Activated CD8-positive, alpha-beta T cell treated with anti-CD3 and anti-CD28 coated beads, Interleukin-2, amount 10 ng/mL, durations not matched to agents 7 days and 5 days (primary cell): ENCODE measurements around the gene LRRC8E. TPM values are rescaled to one million over a fixed set of nuclear protein-coding genes. Genes with fewer than 3 reads are reported as not detected.
A peak's percentile ranks its signal among the peaks of the same experiment; 100 is the strongest.
"Not testable (repeated sequence)": the region's sequence is repeated elsewhere in the genome, so short reads cannot be mapped to it uniquely, and the experiment has no call there.

ENCODE experiments used
- ATAC-seq: fragments of 150-1000 bp; cut with Tn5 transposase; one replicate; pipeline ENCODE4 v1.10.0; 2021; ENCODE audit warnings: moderate library complexity
- CTCF ChIA-PET: fragments of 350-600 bp; sonication (Branson Sonifier 250); formaldehyde crosslinking; loops from one replicate; lab custom pipeline; 2021; ENCODE audit warnings: antibody characterized with exemption; lab: Charles Lee
- POLR2A ChIA-PET: fragments of 350-600 bp; sonication (Branson Sonifier 250); formaldehyde crosslinking; loops from one replicate; lab custom pipeline; 2021; ENCODE audit warnings: antibody characterized with exemption; lab: Charles Lee
- DNase-seq: peaks from one replicate; pipeline ENCODE4 v3.0.0-alpha.2; 2020
- H3K27ac Mint-ChIP-seq: one replicate; pipeline ENCODE4 v1.8.0; 2021; ENCODE audit warnings: mild to moderate bottlenecking, mixed read lengths
- H3K27me3 Mint-ChIP-seq: one replicate; pipeline ENCODE4 v1.8.0; 2021; ENCODE audit warnings: low read depth, mixed read lengths
- H3K36me3 Mint-ChIP-seq: one replicate; pipeline ENCODE4 v1.8.0; 2021; ENCODE audit warnings: low read depth, mixed read lengths
- H3K4me1 Mint-ChIP-seq: one replicate; pipeline ENCODE4 v1.8.0; 2021; ENCODE audit warnings: low read depth, mixed read lengths
- H3K4me3 Mint-ChIP-seq: one replicate; pipeline ENCODE4 v1.8.0; 2021; ENCODE audit warnings: mild to moderate bottlenecking, mixed read lengths
- H3K9me3 Mint-ChIP-seq: one replicate; pipeline ENCODE4 v1.8.0; 2022; ENCODE audit warnings: mixed read lengths; ENCODE audit not compliant: insufficient read depth
- total RNA-seq, 2 experiments: library from RNA; stranded (reverse); gene quantifications; one replicate each; pipeline ENCODE4 v1.2.3, GENCODE V29; 2021

The LRRC8E gene
- total RNA-seq, 2 experiments from 2014 or later, result not detected

- Mint-ChIP-seq H3K27ac (no peak overlapping the region), H3K9me3 (no peaks in the 10 kb centered on the region), H3K4me1 (peaks cover 2% of the 10 kb centered on the region), H3K36me3 (no peaks in the 10 kb centered on the region), H3K27me3 (peaks cover 13% of the 10 kb centered on the region), H3K4me3 (no peak overlapping the region)
- DNase-seq (no peak), ATAC-seq (no peak)
- POLR2A ChIA-PET, result interaction anchor here (0.7 kb wide), 1 partner anchor 87 kb away, joined by 3 read pairs; no protein-coding TSS in a partner anchor
- CTCF ChIA-PET, result interaction anchor here (2.9 kb wide), 1 partner anchor 12 kb away, joined by 19 read pairs; no protein-coding TSS in a partner anchor
These were observed 31.3 kb upstream of the LRRC8E start for GRCh38 chr19:7856679-7857663.

GRCh38 chr19:7857727-7858108 lies 30.6 kb upstream of the LRRC8E start:
- no peak overlapping the region for H3K27ac Mint-ChIP-seq
- ChIA-PET POLR2A (interaction anchor here (0.7 kb wide), 1 partner anchor 86 kb away, joined by 3 read pairs; no protein-coding TSS in a partner anchor), CTCF (interaction anchor here (1.0 to 2.9 kb wide), 3 partner anchors 11 to 177 kb away, joined by 3 to 19 read pairs (median 5); partner anchors contain the start of genes MAP2K7 and TRAPPC5)
- no peak for DNase-seq
- H3K9me3 Mint-ChIP-seq, result no peaks in the 10 kb centered on the region
- no peak overlapping the region for H3K4me3 Mint-ChIP-seq
- no peaks in the 10 kb centered on the region for H3K36me3 Mint-ChIP-seq
- peaks cover 13% of the 10 kb centered on the region for H3K27me3 Mint-ChIP-seq
- H3K4me1 Mint-ChIP-seq, result peaks cover 3% of the 10 kb centered on the region
- no peak for ATAC-seq

- H3K27me3 Mint-ChIP-seq, result peaks cover 13% of the 10 kb centered on the region
- ChIA-PET CTCF (interaction anchor here (1.0 to 2.9 kb wide), 3 partner anchors 11 to 177 kb away, joined by 3 to 19 read pairs (median 5); partner anchors contain the start of genes MAP2K7 and TRAPPC5), POLR2A (interaction anchor here (0.7 kb wide), 1 partner anchor 86 kb away, joined by 3 read pairs; no protein-coding TSS in a partner anchor)
- no peaks in the 10 kb centered on the region for H3K36me3 Mint-ChIP-seq
- DNase-seq (no peak), ATAC-seq (no peak)
- H3K4me3 Mint-ChIP-seq, result no peak overlapping the region
- H3K27ac Mint-ChIP-seq, result no peak overlapping the region
- peaks cover 2% of the 10 kb centered on the region for H3K4me1 Mint-ChIP-seq
- H3K9me3 Mint-ChIP-seq, result no peaks in the 10 kb centered on the region
These were observed 30.1 kb upstream of the LRRC8E start for GRCh38 chr19:7858109-7858770.

- ATAC-seq, H3K4me3 Mint-ChIP-seq, POLR2A ChIA-PET, H3K27ac Mint-ChIP-seq, H3K4me1 Mint-ChIP-seq, H3K36me3 Mint-ChIP-seq, H3K9me3 Mint-ChIP-seq, DNase-seq: not testable (repeated sequence)
- H3K27me3 Mint-ChIP-seq, result peaks cover 19% of the 10 kb centered on the region
- CTCF ChIA-PET, result interaction anchor here (1.8 to 2.9 kb wide), 2 partner anchors 10 to 178 kb away, joined by 5 to 19 read pairs; partner anchors contain the start of gene TRAPPC5
These were observed 29.2 kb upstream of the LRRC8E start for GRCh38 chr19:7859087-7859486.

- ChIA-PET CTCF (interaction anchor here (1.8 to 2.5 kb wide), 2 partner anchors 9 to 60 kb away, joined by 8 to 9 read pairs; partner anchors contain the start of gene SNAPC2), POLR2A (interaction anchor here (0.6 kb wide), 1 partner anchor 734 kb away, joined by 4 read pairs; no protein-coding TSS in a partner anchor)
- no peaks in the 10 kb centered on the region for H3K36me3 Mint-ChIP-seq
- DNase-seq, result no peak
- H3K27ac Mint-ChIP-seq, result no peak overlapping the region
- H3K9me3 Mint-ChIP-seq, result no peaks in the 10 kb centered on the region
- peaks cover 24% of the 10 kb centered on the region for H3K27me3 Mint-ChIP-seq
- no peak overlapping the region for H3K4me3 Mint-ChIP-seq
- ATAC-seq, result no peak
- H3K4me1 Mint-ChIP-seq, result peaks cover 8% of the 10 kb centered on the region
These were observed 28.2 kb upstream of the LRRC8E start for GRCh38 chr19:7859831-7860713.

GRCh38 chr19:7860714-7861618 lies 27.3 kb upstream of the LRRC8E start:
- Mint-ChIP-seq H3K4me1 (peaks cover 12% of the 10 kb centered on the region), H3K27ac (no peak overlapping the region), H3K36me3 (no peaks in the 10 kb centered on the region), H3K27me3 (peaks cover 30% of the 10 kb centered on the region), H3K9me3 (no peaks in the 10 kb centered on the region), H3K4me3 (no peak overlapping the region)
- POLR2A ChIA-PET, result interaction anchor here (0.5 kb wide), 1 partner anchor 592 kb away, joined by 3 read pairs; no protein-coding TSS in a partner anchor
- DNase-seq, result no peak
- no peak for ATAC-seq
- CTCF ChIA-PET, result interaction anchor here (0.8 to 2.5 kb wide), 4 partner anchors 9 to 59 kb away, joined by 3 to 9 read pairs (median 6); partner anchors contain the start of genes MAP2K7 and SNAPC2

- H3K27me3 Mint-ChIP-seq, result peaks cover 34% of the 10 kb centered on the region
- POLR2A ChIA-PET, result interaction anchor here (0.5 to 0.6 kb wide), 2 partner anchors 376 to 593 kb away, joined by 3 to 5 read pairs; no protein-coding TSS in a partner anchor
- peak overlapping the region; percentile 48 for H3K4me3 Mint-ChIP-seq
- no peak for DNase-seq
- H3K4me1 Mint-ChIP-seq, result peaks cover 12% of the 10 kb centered on the region
- no peak overlapping the region for H3K27ac Mint-ChIP-seq
- H3K9me3 Mint-ChIP-seq, result no peaks in the 10 kb centered on the region
- CTCF ChIA-PET, result interaction anchor here (0.8 to 2.5 kb wide), 4 partner anchors 8 to 58 kb away, joined by 3 to 9 read pairs (median 6); partner anchors contain the start of genes MAP2K7 and SNAPC2
- ATAC-seq, result peak; percentile 27
- no peaks in the 10 kb centered on the region for H3K36me3 Mint-ChIP-seq
These were observed 26.5 kb upstream of the LRRC8E start for GRCh38 chr19:7861619-7862412.

GRCh38 chr19:7862413-7862951 lies 25.8 kb upstream of the LRRC8E start:
- Mint-ChIP-seq H3K36me3 (no peaks in the 10 kb centered on the region), H3K9me3 (no peaks in the 10 kb centered on the region), H3K4me3 (peak overlapping the region; percentile 48), H3K4me1 (peaks cover 12% of the 10 kb centered on the region), H3K27ac (no peak overlapping the region), H3K27me3 (peaks cover 40% of the 10 kb centered on the region)
- POLR2A ChIA-PET, result interaction anchor here (0.5 to 0.6 kb wide), 2 partner anchors 44 to 377 kb away, joined by 3 to 5 read pairs; no protein-coding TSS in a partner anchor
- peak; percentile 59 for ATAC-seq
- CTCF ChIA-PET, result interaction anchor here (0.9 to 2.5 kb wide), 2 partner anchors 10 to 58 kb away, joined by 4 to 9 read pairs; partner anchors contain the start of gene SNAPC2
- DNase-seq, result peak; percentile 74
